Fibroblast of skin of back (primary cell): ENCODE results near the gene PLAAT1. TPM values are rescaled to one million over a fixed set of nuclear protein-coding genes. Genes with fewer than 3 reads are reported as not detected.

Experiments
- DNase-seq: peaks from one replicate; pipeline ENCODE4 v3.0.0-alpha.2; 2013
- polyA plus RNA-seq, 2 experiments: library from polyadenylated mRNA; unstranded; fragments of 120-200 nt; gene quantifications; one replicate each; pipeline ENCODE4 v1.2.1, GENCODE V29; 2013; ENCODE audit not compliant: insufficient read length in 2 of 2

Gene PLAAT1
- polyA plus RNA-seq (2013, experiment 1 of 2; ENCODE audit: insufficient read length): 0.86 TPM
- polyA plus RNA-seq (2013, experiment 2 of 2; ENCODE audit: insufficient read length): 0.67 TPM

DNA sequence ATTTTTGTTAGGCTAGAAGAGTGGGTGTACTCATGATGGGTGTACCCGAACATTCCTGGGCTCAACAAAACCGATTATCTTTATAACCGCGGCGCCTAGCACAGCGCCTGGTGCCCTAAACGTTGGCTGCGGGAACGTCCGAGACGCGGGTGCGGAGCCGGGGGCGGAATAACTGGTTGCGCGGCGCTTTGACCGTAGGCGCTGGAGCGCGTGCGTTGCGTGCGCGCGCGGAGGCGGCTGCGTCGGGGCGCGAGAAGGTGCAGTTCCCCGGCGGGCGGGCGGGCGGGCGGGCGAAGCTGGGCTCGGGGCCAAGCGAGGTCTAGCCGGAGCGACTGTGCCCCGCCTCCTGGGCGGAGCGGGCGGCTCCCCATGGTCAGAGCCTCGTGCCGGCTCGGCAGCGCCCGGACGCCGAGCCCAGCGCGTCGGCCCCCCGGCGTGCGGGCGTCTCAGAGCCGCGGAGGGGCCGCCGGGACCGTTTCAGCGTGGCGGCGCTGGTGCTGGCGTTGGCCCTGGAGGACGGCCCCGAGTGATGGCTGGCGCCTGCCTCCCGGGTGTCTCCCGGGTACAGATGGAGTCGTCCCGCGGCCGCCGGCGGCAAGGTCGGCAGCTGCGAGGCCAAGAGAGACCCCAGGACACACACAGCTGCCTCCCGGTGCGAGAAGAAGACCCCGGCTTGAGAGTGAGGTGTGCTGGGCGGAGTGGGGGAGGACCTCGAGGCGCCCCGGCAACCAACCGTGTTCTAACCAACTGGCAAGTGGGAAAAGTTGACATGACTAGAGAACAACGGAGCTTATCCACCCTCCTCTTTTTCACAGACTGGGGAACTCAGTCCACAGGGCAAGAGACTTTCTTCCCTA lies at the start of gene PLAAT1:
Gene PLAAT1, plus strand, starts transcription at position 373 of the 857 bp plus-strand sequence. CDS start 14,429 bp downstream, outside the sequence.
- DNase-seq: peak; percentile 70

DNA sequence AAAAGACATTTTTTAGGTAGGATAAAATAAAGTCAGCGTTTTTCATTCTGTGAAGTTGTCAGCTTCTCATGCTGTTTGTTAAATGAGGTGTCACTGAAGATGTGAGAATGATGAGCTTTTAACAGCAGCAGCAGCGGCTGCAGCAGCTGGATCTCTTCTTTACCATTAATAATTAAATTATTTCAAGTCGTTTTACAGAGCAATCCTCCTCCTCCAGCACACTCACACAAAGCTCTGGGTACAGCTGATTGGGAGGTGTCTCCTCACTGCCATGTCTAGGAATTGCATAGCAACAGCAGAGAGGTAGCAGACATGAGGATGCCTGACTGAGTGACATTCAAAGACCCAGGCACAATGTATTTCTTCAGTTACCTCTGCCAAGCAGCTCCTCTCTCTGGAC lies 46.7 kb upstream of the PLAAT1 start:
- DNase-seq: no peak

DNA sequence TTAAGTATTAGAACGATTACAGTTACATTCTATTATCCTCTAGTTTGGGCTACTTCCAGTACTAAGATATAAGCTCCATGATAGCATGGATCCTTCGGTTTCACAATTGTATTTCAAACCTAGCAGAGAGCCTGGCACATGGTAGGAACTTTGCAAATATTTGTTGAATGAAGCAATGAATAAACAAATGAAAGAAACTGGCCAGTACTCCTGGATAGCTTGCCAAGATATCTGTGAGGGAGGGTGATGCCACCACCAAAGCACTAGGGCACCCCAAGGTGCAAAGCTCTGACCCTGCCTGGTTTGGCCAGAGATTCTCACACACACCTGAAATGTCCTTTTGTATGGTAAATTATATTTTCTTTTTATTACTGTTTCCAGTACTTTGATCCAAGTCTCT lies 44.3 kb upstream of the PLAAT1 start:
- no peak for DNase-seq

DNA sequence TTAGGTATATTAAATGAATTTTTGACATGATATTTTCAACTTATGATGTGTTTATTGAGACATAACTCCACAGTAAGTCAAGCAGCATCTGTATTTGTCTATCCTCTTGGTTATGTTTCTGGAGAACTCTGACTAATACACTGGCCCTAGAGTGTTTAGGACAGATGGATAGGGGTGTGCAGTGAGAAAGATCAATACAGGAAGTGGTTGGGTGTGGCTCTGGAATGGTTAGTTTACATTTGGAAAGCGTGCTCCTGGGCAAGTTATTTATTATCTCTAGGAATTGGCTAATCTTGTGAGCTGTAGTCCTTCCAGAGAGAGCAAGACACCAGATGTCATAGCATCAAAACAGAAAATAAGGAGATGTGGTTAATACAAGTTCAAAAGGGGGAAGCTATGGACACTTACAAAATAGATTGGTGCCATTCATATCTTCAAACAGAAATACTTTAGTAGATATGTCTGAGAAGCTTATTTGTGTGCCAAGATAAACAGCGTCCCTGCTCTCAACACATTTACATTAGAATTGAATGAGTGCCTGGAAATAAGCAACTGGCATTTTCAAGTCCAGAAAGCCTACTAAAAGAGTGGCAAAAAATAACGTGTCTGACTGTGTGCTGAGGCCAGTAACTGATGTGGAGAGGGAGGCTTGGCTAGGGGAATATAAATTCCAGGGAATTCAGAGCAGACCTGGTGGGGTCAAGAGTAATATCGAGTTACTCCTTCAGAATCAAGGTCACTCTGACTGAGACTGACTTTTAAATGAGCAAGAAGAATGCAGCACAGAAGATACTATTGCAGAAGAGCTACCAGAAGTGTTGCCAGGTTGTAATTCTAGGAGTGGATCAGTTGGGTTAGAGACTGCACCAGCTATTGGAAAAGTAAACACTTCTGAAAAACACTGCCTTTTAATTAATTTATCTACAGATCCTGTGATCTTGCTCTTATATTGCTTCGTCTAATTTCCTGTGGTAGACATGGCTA lies 33.4 kb upstream of the PLAAT1 start:
- no peak for DNase-seq

DNA sequence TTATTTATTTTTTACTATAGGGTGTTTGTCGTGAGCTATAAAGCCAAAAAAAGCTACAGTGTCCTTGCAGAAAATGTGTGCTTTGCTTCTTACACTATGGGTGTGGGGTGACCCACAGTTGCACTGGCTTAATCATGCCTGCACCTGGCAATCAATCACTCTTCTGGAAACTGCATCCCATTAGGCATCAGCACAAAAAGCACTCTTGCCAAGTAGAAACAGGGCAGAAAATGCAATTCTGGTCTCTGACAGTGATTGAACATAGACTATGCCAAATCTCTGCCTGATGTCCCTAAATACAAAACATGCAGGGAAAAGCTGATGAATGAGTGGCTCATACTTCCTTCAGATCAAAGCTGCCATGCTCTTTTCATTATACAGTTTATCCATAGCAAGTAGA lies 30.4 kb upstream of the PLAAT1 start:
- DNase-seq: no peak

DNA sequence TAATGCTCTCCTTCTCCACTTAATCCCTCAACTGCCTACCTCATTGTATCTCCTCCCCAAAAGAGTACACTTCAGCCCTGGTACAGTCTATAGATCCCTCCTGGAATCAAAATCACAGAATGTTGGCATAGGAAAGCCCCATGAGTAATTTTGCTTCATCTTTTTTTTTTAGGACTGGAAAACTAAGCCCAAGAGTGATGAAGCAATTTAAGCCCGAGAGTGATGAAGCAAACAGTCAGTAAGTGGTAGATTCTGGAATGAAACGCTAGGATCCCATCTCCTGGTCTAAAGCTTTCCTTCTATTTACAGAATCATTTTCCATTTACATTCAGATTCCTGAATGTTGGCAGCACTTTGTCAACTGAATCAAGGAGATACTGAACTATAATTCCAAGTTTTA lies 29.8 kb upstream of the PLAAT1 start:
- DNase-seq: no peak

DNA sequence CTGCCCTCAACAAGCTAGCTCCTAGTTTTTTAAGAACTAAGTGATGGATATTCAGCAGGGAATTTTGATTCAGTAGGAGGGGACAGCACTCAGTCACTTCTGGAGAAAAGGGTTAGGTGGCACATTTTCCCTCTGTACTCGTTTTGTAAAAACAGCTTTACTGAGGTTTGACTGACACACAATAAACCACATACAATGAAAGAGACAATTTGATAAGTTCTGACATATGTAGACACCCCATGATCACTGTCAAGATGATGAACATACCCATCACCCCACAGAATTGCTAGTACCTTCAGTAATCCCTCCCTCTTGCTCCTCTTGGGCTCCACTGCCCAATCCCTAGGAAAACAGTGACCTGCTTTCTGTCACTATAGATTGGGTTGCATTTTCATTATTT lies 29.0 kb upstream of the PLAAT1 start:
- DNase-seq: no peak

DNA sequence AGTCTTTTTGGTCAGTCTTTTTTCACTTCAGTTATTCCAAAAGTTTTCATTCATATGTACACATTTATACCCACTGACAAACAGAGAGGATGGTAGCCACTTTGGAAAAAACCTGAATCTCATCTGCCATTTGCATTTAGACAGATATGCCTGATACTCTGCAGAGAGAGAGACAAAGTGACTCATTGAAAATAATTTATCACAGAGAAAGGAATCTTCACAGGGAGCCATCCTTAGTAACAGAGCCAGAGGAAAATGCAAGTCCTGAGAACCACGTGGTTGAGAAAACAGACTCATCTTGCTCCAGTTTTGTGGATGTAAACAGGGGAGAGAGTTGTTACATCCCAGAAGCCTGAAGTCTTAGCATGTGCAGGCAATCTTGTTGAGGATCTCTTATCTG lies 28.2 kb upstream of the PLAAT1 start:
- DNase-seq: no peak

DNA sequence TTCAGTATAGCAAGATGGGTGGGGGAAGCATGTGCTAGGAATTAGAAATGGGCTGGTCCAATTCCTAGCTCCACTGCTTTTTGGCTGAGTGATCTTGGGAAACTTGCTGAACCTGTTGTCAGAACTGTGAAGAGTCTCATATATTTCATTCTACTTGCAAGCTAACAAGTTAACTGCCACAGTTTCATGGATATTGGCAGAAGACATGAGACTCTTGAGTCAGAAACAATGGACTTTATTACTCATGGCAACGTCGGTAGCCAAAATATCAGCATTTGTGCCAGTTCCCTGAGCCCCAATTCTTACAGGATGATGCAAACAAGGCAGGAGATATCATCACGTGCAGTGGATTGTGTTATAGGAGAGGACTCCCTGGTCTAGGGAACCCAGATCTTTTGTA lies 26.6 kb upstream of the PLAAT1 start:
- no peak for DNase-seq

DNA sequence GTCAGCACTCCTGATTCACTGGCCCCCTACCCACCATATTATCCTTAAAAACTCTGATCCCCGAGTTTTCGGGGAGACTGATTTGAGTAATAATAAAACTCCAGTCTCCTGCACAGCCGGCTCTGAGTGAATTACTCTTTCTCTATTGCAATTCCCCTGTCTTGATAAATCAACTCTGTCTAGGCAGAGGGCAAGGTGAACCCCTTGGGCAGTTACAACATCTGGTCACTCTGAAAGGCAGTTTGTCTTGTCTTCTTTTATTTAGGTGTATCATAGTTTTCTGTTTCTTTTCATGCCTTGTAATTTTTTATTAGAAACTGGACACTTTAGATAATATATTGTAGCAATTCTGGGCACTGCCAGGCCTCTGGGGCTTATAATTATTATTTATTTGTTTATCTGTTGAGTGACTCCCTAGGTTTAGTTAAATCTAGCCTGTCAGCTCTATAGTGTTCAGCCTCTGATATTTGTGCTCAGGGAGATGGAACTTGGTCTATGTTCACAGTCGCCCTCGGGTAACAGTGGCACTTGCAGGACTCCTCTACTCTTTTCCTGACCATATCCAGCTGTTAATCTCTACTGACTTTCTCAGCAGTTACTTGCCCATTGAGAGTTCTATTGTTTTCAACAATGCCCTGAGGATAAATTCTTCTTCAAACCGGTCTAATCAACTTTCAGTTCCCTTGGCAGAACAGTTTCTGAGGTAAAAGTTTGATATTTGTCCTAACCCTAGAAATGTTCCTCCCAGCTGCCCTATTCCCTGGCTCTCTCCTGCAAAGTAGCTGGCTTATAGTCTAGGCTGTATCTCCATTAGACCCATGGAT lies 15.5 kb upstream of the PLAAT1 start:
- no peak for DNase-seq

DNA sequence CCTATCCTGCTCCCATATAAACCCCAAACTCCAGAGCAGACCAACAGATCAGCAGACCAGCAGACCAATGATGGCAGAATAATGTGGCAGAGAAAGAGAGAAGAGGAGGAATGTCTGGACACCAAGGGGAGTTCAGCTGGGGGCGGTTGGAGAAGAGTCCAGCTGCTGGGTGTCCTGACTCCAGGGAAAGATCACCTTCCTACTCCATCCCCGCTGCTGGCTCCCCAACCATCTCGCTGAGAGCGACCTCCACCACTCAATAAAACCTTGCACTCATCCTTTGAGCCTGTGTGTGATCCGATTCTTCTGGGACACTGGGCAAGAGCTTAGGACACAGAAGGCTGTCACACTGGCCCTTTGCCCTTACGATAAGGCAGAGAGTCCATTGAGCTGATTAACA lies 12.8 kb upstream of the PLAAT1 start:
- DNase-seq: no peak

DNA sequence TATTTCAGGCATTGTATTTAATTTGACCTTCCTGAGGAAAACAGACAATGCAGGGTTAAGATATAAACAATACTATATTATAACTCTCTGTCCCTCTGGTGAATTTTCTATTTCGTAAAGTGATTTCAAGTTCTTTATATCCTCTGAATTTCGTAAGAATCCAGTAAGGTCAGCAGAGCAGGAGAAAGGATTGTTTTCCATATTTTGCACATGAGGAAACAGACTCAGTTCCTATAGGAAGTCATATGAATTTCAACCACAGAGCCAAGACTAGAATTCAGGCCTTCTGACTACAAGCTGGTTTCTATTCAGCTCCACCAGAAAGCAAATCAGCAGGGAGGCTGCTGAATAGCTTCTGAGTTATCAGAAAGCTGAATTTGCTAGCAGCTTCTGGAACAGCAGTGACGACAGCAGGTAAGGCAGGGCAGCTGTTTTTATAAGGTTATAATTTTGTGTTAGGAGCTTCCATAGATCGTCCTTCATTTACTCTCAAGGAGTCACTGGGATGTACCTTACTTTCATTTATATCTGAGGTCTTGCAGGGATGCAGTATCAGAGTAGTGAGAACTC lies 11.1 kb upstream of the PLAAT1 start:
- no peak for DNase-seq

DNA sequence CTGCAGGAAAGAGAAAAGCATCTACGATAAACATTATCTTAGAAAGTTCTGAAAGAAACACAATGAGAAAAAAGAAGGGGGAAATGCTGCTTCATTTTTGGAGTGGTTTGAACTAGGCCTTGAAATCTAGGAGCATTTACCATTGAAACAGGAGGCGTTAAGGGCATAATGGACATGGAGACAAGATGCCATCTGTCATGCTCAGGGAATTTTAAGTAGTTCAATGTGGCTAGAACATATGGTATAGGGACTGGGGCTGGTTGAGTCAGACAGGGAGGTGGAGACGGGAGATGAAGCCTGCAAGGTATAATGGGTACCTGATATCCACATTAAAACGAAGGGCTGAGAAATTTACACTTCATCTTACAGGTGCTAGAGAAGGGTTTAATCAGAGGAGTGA lies 10.4 kb upstream of the PLAAT1 start:
- no peak for DNase-seq

DNA sequence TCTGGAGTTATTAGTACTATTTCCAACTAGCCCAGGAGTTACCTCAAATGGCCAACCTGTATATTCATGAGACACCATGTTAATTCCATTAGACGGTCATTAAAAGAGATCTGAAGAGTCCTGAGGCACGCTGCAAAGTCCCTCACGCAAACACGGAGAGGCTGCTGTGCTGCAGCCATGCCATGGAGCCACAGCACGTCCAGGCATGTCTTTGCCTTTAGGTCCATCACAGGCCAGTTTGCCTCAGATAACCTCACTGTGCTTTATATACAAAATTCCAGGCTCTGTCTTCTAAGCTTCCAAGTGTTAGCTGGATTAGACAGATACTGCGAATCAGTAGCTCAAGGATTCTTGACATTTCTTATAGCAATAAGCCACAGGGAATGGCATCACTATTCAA lies 9.8 kb upstream of the PLAAT1 start:
- DNase-seq: no peak

DNA sequence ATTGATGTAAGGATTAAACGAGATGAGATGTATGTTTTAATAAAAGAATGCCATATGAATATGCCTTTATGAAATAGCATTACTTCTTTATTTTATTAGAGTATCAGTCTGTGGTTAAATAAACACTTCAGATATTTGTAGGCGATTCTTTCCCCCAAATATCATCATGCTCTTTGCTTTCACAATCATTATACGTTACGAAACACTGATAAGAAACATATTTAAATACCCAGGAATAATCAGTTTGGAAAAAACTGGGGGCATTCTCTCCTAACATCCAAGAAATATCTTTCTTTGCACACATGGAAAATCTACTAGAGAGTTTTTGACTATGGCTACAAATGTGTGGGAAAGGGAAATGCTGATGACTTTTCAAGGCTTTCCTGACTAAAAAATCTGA lies 4.4 kb upstream of the PLAAT1 start:
- no peak for DNase-seq

DNA sequence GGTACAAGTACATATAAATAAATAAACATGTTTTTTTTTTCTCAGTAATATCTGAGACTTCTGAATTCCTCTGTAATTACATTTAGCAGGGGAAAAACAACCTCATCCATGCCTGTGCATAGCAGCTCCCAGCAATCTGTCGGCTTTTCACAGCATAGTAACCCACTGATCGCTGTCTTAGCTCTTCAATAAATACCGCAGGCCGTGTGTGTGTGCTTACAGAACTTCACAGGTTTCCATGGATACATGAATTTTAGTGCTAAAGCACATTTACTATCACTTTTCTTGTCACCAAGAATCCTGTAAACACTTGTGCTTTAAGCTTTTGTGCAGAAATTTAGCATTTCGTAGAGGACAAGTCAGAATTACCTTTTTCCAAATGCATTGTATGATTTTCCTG lies 4.0 kb upstream of the PLAAT1 start:
- DNase-seq: no peak

DNA sequence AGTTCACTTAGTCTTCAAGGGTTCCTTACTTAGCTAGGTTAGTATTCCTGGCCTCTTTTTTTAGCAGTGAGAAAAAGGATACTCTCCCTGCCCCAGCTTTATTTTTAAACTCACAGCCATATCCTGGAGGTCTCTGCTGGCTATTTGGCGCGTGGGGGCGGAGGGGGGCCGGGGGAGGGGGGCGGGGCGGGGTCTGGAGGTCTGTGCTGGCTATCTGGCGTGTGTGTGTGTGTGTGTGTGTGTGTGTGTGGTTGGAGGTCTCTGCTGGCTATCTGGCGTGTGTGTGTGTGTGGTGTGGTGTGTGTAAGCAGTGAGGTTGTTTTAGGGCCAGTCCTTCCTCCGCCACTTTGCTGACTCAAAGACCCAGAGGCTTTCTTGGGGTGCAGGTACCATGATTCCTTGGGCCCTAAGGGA lies 579 bp upstream of the PLAAT1 start:
- peak; percentile 5 for DNase-seq

DNA sequence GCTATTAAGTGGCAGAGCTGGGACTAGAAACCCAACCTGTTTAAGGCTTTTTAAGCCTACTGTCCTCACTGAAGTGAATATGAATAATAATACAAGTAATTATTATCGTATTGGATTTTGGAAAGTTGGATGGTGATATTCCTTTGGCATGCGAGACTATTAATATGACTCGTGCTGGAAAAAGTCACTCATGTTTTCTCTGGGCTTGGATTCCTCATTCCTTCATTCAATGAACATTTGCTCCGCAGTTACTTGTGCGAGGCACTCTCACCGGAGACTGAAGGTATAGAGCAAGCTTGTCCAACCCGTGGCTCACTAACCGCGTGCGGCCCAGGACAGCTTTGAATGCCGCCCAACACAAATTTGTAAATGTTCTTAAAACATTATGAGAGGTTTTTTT lies 694 bp downstream of the PLAAT1 start:
- peak; percentile 38 for DNase-seq

DNA sequence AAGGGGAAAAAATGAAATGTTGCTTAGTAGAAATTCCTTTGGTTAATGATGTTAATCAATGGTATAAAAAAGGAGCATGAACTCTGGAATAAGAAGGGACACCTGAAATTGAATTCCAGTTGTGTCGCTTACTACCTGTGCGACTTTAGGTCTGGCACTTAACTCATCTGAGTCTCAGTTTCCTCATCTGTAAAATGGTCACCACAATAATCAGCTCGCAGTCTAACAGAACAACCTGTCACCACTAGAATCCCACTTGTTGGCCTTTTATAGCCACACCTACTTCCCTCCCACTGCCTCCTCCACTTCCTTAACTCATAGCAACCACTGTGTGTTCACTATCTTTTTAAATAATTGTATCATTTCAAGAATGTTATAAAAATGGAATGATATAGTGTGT lies 2.5 kb downstream of the PLAAT1 start:
- DNase-seq: no peak

DNA sequence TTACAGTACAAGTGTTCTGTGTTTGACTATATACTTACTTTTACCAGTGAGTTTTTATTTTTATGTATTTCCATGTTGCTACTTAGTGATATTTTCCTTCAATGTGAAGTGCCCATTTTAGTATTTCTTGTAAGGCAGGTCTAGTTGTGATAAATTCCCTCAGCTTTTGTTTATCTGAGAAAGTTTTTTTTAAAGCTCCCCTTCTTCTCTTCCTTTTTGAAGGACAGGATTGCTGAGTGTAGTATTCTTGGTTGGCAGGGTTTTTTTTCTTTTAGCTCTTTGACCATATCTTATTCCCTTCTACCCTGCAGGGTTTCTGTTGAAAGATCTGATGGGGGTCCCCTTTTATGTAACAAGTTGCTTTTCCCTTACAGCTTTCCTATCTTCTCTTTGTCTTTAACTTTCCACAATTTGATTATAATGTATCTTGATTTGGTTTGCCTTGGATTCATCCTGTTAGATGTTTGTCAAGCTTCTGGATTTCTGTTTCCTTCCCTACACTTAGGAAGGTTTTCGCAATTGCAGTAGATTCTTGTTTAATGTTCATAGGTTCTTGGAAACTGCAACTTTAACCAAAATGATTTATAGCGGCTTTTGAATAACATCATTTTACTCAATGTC lies 7.9 kb downstream of the PLAAT1 start:
- no peak for DNase-seq

DNA sequence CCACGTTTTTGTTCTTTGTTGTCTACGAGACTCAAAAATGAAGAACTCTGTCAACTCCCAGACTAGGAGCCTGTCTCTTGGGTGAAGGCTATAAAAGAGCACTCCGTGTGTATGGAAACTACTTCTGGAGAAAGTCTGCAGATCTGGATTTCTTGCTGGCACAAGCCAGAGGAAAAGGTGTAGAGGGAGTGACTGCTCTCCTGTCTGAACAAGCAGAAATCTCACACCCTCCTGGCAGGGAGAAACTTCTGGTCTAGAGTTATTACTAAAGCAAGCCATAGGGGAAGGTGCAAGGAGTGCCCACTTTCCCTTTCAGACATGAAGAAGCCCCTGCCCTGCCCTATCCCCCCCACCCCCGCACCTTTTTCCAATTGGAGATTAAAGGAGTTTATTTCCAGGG lies 9.5 kb downstream of the PLAAT1 start:
- DNase-seq: no peak
